HepG2 (cell line): ENCODE results near the gene SLC2A10. TPM values are rescaled to one million over a fixed set of nuclear protein-coding genes. Genes with fewer than 3 reads are reported as not detected.

Experiments used
- FOXK1 ChIP-seq: sonication (generic); formaldehyde crosslinking; IDR thresholded peaks from 2 replicates; pipeline ENCODE4 v1.4.0; 2020; ENCODE audit warnings: low read depth, missing genetic modification reagents, borderline replicate concordance
- JUND ChIP-seq: sonication (generic); formaldehyde crosslinking; IDR thresholded peaks from 2 replicates; pipeline ENCODE4 v1.8.0; 2022; ENCODE audit warnings: mild to moderate bottlenecking, missing genetic modification reagents
- YEATS4 ChIP-seq: sonication (generic); formaldehyde crosslinking; IDR thresholded peaks from 2 replicates; pipeline ENCODE4 v1.4.0; 2020; ENCODE audit warnings: missing genetic modification reagents, borderline replicate concordance
- ZBTB40 ChIP-seq, 2 experiments: fragments of 450-650 bp in 1 of 2; sonication (generic) in 1 of 2; formaldehyde crosslinking in 1 of 2; IDR thresholded peaks; 2 replicates each; pipeline versions ENCODE4 v1.6.1 to v1.8.0; 2016 to 2022; ENCODE audit warnings: antibody characterized with exemption in 1 of 2, mild to moderate bottlenecking in 1 of 2, missing genetic modification reagents in 1 of 2
- ZNF18 ChIP-seq: sonication (generic); formaldehyde crosslinking; IDR thresholded peaks from 2 replicates; pipeline ENCODE4 v1.8.0; 2022; ENCODE audit warnings: mild to moderate bottlenecking, missing genetic modification reagents; ENCODE audit not compliant: insufficient replicate concordance
- ZNF75D ChIP-seq: sonication (generic); formaldehyde crosslinking; IDR thresholded peaks from 2 replicates; pipeline ENCODE4 v1.8.1; 2023; ENCODE audit warnings: missing genetic modification reagents, mild to moderate bottlenecking, borderline replicate concordance
- ZNF790 ChIP-seq: sonication (generic); formaldehyde crosslinking; IDR thresholded peaks from 2 replicates; pipeline ENCODE4 v1.8.0; 2022; ENCODE audit warnings: missing genetic modification reagents, mild to moderate bottlenecking, borderline replicate concordance
- ZSCAN20 ChIP-seq: sonication (generic); formaldehyde crosslinking; IDR thresholded peaks from 2 replicates; pipeline ENCODE4 v1.4.0; 2020; ENCODE audit warnings: missing genetic modification reagents, mild to moderate bottlenecking, borderline replicate concordance
- polyA plus RNA-seq, 8 experiments: library from polyadenylated mRNA; depleted of rRNA in 3 of 8; stranded (reverse) in 7 of 8; unstranded in 1 of 8; fragments of >200 nt; fragmentation: Illumina TruSeq in 4 of 8; extraction: Trizol in 4 of 8; gene quantifications; 2 replicates each; pipeline versions ENCODE4 v1.2.1 to v1.2.3, GENCODE V29; 2011 to 2016; ENCODE audit warnings: low read depth in 4 of 8, missing spikeins in 1 of 8, mixed read lengths in 1 of 8; ENCODE audit not compliant: insufficient read depth in 1 of 8
- total RNA-seq, 5 experiments: library from RNA; depleted of rRNA; stranded (reverse); fragments of >200 nt; fragmentation: Illumina TruSeq; extraction: Trizol; gene quantifications; 2 replicates each; pipeline ENCODE4 v1.2.3, GENCODE V29; 2016; ENCODE audit warnings: low read depth in 1 of 5
- TF ChIP-seq, protein P1 (sequence below): sonication (generic); formaldehyde crosslinking; IDR thresholded peaks from 2 replicates; pipeline ENCODE4 v1.8.0; 2022; ENCODE audit warnings: missing genetic modification reagents, low read depth, mild to moderate bottlenecking, borderline replicate concordance
- TF ChIP-seq, protein P2 (sequence below): sonication (generic); formaldehyde crosslinking; IDR thresholded peaks from 2 replicates; pipeline ENCODE4 v1.4.0; 2020; ENCODE audit warnings: missing genetic modification reagents, borderline replicate concordance

SLC2A10 gene
- total and polyA plus RNA-seq, 2 of the 13 experiments (the other 11 are each of a cell fraction or from before 2014, with no cell fraction given) = 16.0 to 18.4 TPM

- TF ChIP-seq ZNF18 (CRISPR knock-in tag) = peak; percentile 54
- peak; percentile 99 for TF ChIP-seq FOXK1
- TF ChIP-seq ZBTB40 (IDR thresholded peaks at IDR 0.05) = no peak
- peak; percentile 90; the same call in 1 of the 2 replicates for TF ChIP-seq ZBTB40 (CRISPR knock-in tag; IDR thresholded peaks at IDR 0.05)
- peak; percentile 94 for TF ChIP-seq JUND
- TF ChIP-seq, protein P1, sequence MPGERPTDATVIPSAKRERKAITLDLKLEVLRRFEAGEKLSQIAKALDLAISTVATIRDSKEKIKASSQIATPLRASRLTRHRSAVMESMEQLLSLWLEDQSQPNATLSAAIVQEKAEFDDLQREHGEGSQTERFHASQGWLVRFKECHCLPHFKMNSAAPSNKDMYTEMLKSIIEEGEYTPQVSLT (CRISPR knock-in tag) = no peak; the same call in 1 of the 2 replicates
- TF ChIP-seq YEATS4 (CRISPR knock-in tag) = peak; percentile 97
- no peak for TF ChIP-seq ZNF790 (CRISPR knock-in tag)
- TF ChIP-seq, protein P2, sequence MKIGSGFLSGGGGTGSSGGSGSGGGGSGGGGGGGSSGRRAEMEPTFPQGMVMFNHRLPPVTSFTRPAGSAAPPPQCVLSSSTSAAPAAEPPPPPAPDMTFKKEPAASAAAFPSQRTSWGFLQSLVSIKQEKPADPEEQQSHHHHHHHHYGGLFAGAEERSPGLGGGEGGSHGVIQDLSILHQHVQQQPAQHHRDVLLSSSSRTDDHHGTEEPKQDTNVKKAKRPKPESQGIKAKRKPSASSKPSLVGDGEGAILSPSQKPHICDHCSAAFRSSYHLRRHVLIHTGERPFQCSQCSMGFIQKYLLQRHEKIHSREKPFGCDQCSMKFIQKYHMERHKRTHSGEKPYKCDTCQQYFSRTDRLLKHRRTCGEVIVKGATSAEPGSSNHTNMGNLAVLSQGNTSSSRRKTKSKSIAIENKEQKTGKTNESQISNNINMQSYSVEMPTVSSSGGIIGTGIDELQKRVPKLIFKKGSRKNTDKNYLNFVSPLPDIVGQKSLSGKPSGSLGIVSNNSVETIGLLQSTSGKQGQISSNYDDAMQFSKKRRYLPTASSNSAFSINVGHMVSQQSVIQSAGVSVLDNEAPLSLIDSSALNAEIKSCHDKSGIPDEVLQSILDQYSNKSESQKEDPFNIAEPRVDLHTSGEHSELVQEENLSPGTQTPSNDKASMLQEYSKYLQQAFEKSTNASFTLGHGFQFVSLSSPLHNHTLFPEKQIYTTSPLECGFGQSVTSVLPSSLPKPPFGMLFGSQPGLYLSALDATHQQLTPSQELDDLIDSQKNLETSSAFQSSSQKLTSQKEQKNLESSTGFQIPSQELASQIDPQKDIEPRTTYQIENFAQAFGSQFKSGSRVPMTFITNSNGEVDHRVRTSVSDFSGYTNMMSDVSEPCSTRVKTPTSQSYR (CRISPR knock-in tag) = peak; percentile 98
- peak; percentile 92 for TF ChIP-seq ZSCAN20 (CRISPR knock-in tag)
- no peak for TF ChIP-seq ZNF75D (CRISPR knock-in tag)
These were observed 42.5 kb upstream of the SLC2A10 start (continued) for GRCh38 chr20:46666818-46667515.
